RWPE1 (cell line): ENCODE measurements around the gene AZU1.
"Not testable (repeated sequence)": the region's sequence is repeated elsewhere in the genome, so short reads cannot be mapped to it uniquely, and the experiment has no call there.

Source experiments
- CTCF ChIA-PET: fragments of 350-600 bp; sonication (Branson Sonifier 250); formaldehyde crosslinking; extraction: SDS; loops from one replicate; lab custom pipeline; 2021; lab: Yijun Ruan, JAX
- POLR2A ChIA-PET: fragments of 400-600 bp; formaldehyde crosslinking; extraction: SDS; loops from one replicate; lab custom pipeline; 2020; ENCODE audit warnings: antibody characterized with exemption; ENCODE audit not compliant: low non-redundant PET; lab: Yijun Ruan, JAX
- DNase-seq: peaks from one replicate; pipeline ENCODE4 v3.0.0; 2012; ENCODE audit warnings: low spot score
- H3K27ac ChIP-seq: fragments of 450-650 bp; 2 replicates; pipeline ENCODE4 v1.5.1; 2017
- CTCF ChIP-seq: fragments of 450-650 bp; conservative IDR thresholded peaks from 2 replicates; pipeline ENCODE4 v1.5.1; 2017; ENCODE audit warnings: low read depth, mild to moderate bottlenecking

AZU1 gene

DNA sequence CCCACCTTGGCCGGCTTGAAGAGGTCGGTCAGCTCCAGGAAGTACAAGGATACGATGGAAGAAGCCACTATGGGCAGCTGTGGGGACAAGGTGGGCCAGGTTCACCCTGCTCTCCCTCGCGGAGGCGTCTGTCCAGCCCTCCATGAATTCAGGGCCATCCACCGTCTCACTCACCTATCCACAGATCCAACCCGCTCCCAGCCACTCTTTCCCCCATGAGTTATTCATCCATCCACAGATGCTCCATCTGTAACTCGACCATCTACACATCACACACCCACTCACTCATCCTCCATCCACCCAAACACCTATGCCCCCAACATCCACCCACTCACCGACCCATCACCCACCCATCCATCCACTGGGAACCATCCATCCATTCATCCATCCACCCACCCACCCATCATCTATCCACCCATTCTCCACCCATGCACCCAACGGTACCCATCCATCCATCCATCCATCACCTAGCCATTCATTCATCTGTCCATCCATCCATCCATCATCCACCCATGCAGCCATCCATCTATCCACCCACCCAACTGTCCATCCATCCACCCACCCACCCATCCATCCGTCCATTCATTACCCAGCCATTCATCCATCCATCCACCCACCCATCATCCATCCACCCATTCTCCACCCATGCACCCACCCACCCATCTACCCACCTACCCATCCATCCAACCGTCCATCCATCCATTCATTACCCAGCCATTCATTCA is 11.7 kb upstream of the AZU1 start:
- no peak for TF ChIP-seq CTCF
- H3K27ac ChIP-seq, result no peak overlapping the region
- DNase-seq, result no peak
- ChIA-PET CTCF (no interaction called here), POLR2A (no interaction called here)

GRCh38 chr19:816500-816857 is 11.2 kb upstream of the AZU1 start:
- no peak overlapping the region for H3K27ac ChIP-seq
- no peak for DNase-seq
- no peak for TF ChIP-seq CTCF
- POLR2A ChIA-PET, result no interaction called here
- CTCF ChIA-PET, result no interaction called here

DNA sequence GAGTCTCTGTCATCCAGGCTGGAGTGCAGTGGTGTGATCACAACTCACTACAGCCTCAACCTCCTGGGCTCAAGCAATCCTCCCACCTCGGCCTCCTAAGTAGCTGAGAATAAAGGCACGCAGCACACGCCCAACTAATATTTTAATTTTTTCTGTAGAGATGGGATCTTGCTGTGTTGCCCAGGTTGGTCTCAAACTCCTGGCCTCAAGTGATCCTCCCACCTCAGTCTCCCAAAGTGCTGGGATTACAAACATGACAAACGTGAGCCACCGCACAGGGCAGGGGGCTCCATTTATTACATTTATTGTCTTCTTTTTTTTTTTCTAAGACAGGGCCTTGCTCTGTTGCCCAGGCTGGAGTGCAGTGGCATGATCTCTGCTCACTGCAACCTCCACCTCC is 7.4 kb upstream of the AZU1 start:
- DNase-seq, H3K27ac ChIP-seq, POLR2A ChIA-PET: not testable (repeated sequence)
- CTCF ChIA-PET, result interaction anchor here (0.6 to 0.7 kb wide), 2 partner anchors 17 to 238 kb away, joined by 3 to 4 read pairs; no protein-coding TSS in a partner anchor

DNA sequence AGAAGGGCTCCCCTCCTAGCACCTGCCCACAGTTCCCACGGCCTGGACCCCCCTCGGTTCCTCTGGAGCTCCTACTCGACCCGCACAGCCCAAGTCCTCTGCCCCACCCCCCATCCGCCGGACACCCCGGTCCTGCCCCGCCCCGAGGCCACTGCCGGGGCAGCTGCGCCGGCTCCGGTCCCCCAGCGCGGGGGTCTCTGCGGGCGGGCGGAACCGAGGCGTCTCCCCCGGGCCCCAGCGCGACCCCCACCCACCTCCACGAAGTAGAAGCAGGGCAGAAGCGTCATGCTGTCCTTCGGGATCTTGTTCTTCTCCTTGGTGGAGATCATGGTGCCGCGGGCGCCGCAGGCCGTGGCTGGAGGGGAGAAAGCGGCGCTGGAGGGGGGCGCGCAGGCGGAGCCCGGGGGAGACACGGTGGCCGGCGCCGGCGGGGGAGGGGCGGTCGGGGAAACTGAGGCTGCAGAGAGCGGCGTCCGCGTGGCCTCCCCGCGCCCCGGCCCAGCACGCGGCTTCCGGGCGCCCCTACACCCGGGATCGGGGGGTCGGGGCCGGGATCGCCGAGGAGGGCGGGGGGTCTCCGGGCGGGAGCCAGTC is 6.3 kb upstream of the AZU1 start:
- ChIA-PET CTCF (no interaction called here), POLR2A (no interaction called here)
- DNase-seq, result no peak
- TF ChIP-seq CTCF, result no peak
- H3K27ac ChIP-seq, result no peak overlapping the region

DNA sequence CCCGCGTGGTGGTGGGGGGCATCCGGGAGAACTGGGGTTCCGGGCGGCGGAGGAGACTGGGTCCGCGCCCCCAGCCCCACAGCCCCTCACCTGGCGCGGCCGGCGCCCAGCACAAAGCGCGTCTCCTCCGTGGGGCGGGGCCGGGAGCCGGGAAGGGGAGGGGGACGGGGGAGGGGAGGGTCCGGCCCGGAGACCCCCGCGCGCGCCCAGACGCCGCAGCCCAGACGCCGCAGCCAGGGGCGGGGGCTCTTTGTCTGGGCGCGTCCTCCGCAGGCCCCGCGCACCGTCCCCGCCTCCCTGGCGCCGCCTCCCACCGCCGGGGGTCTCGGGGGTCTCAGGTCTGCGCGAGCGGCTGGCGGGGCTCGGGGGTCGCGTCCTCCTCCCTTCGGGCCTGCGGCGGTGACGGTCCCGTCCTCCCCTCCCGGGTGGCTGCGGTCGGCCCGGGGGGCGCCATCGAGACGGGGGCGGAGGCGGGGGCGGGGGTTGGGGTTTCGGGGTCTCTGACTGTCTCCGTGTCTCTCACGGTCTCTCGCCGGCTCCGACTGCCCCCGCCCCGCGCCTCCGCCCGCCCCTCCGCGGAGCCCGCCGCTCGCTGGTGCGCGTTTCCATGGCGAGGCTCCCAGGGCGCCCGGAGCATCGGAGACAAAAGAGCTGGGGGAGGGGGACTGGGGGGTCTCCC is 5.7 kb upstream of the AZU1 start, which contains the start of gene PLPPR3:
TSS of gene PLPPR3 (minus strand) at position 131 of the 679 bp plus-strand sequence. CDS start 396 bp downstream, outside the sequence.
- no peak within 1 kb of the TSS for H3K27ac ChIP-seq
- CTCF ChIA-PET, result no interaction called here

GRCh38 chr19:823565-824121 is 4.0 kb upstream of the AZU1 start:
- no peak for TF ChIP-seq CTCF
- ChIA-PET CTCF (interaction anchor here (0.8 kb wide), 1 partner anchor 161 kb away, joined by 3 read pairs; no protein-coding TSS in a partner anchor), POLR2A (no interaction called here)
- no peak overlapping the region for H3K27ac ChIP-seq
- DNase-seq, result no peak

More for the DNA sequence above, 5.7 kb upstream of the AZU1 start, which contains the start of gene PLPPR3:
- no peak for TF ChIP-seq CTCF
- POLR2A ChIA-PET, result no interaction called here
- no peak for DNase-seq
